HepG2 (cell line): ENCODE results near the gene ANO1. TPM values are rescaled to one million over a fixed set of nuclear protein-coding genes. Genes with fewer than 3 reads are reported as not detected.

Source experiments
- ATAC-seq: fragments of 200-7000 bp; cut with Tn5 transposase; 3 replicates; pipeline ENCODE4 v1.9.1; 2020; ENCODE audit warnings: mild to moderate bottlenecking, moderate library complexity
- BruUV-seq: library from RNA; stranded (reverse); fragments of 400-500 nt; replicated peaks from 2 replicates; lab custom pipeline; 2021; lab: Mats Ljungman, UMichigan
- CTCF ChIA-PET: fragments of 300-600 bp; formaldehyde crosslinking; extraction: SDS; loops from one replicate; lab custom pipeline; 2021; ENCODE audit warnings: low total read pairs, inconsistent platforms, low intra/inter-chr PET ratio; lab: Yijun Ruan, JAX
- POLR2A ChIA-PET: fragments of 350-600 bp; sonication (Branson Sonifier 250); formaldehyde crosslinking; loops from one replicate; lab custom pipeline; 2020; ENCODE audit warnings: antibody characterized with exemption, inconsistent platforms; lab: Yijun Ruan, JAX
- DNase-seq: peaks from one replicate; pipeline ENCODE4 v3.0.0-alpha.2; 2015; ENCODE audit warnings: low spot score
- FAIRE-seq: peaks from 3 replicates; lab custom pipeline; 2011; peaks lifted over from hg19 to GRCh38; lab: Jason Lieb, UNC
- H2AFZ ChIP-seq: one replicate; pipeline ENCODE4 v1.6.1; 2011; ENCODE audit warnings: low read length, inconsistent platforms
- H3K27ac ChIP-seq: fragments of 300-600 bp; 3 replicates; pipeline ENCODE4 v1.8.0; 2011; ENCODE audit warnings: mixed run types, mild to moderate bottlenecking, mixed read lengths, low read length, inconsistent platforms; ENCODE audit not compliant: insufficient read depth; ENCODE audit errors: extremely low read length
- H3K27me3 ChIP-seq, 2 experiments: fragments of 200-600 bp in 1 of 2; 2 replicates in 1 of 2; 3 replicates in 1 of 2; pipeline versions ENCODE4 v1.6.0 to v1.8.0; 2011; ENCODE audit warnings: low read length in 2 of 2, mild to moderate bottlenecking in 2 of 2, moderate library complexity in 2 of 2, inconsistent platforms in 1 of 2; ENCODE audit not compliant: insufficient read depth in 2 of 2, control insufficient read depth in 1 of 2
- H3K36me3 ChIP-seq, 2 experiments: fragments of 200-600 bp in 1 of 2; replicated peaks in 1 of 2; 2 replicates in 1 of 2; 3 replicates in 1 of 2; pipeline versions ENCODE4 v1.5.1 to v1.8.0; 2011; ENCODE audit warnings: low read length in 2 of 2, inconsistent platforms in 1 of 2; ENCODE audit not compliant: insufficient read depth in 2 of 2, control insufficient read depth in 1 of 2
- H3K4me1 ChIP-seq: 2 replicates; pipeline ENCODE4 v1.5.1; 2012; ENCODE audit warnings: low read length, inconsistent platforms; ENCODE audit not compliant: insufficient read depth
- H3K4me2 ChIP-seq: 2 replicates; pipeline ENCODE4 v1.6.0; 2011; ENCODE audit warnings: low read depth, low read length, inconsistent platforms
- H3K4me3 ChIP-seq, 3 experiments: fragments of 200-600 bp in 1 of 3; sonication (generic), shearing (Covaris generic) in 1 of 3; replicated peaks in 1 of 3; 2 replicates each; pipeline ENCODE4 v1.5.1; 2011 to 2016; ENCODE audit warnings: low read length in 3 of 3, inconsistent platforms in 2 of 3, low read depth in 2 of 3, mild to moderate bottlenecking in 2 of 3, control low read depth in 1 of 3, mixed read lengths in 1 of 3; ENCODE audit not compliant: insufficient read depth in 1 of 3
- H3K79me2 ChIP-seq: one replicate; pipeline ENCODE4 v1.6.1; 2011; ENCODE audit warnings: low read length, inconsistent platforms; ENCODE audit not compliant: insufficient read depth
- H3K9ac ChIP-seq: 2 replicates; pipeline ENCODE4 v1.6.0; 2011; ENCODE audit warnings: mild to moderate bottlenecking, low read depth, low read length, inconsistent platforms; ENCODE audit not compliant: insufficient read depth
- H3K9me3 ChIP-seq: 2 replicates; pipeline ENCODE4 v1.5.1; 2012; ENCODE audit warnings: mild to moderate bottlenecking, low read length
- H4K20me1 ChIP-seq: 2 replicates; pipeline ENCODE4 v1.6.0; 2011; ENCODE audit warnings: inconsistent platforms, mild to moderate bottlenecking, low read length, moderate library complexity; ENCODE audit not compliant: insufficient read depth
- BRCA1 ChIP-seq: sonication (generic); formaldehyde crosslinking; IDR thresholded peaks from 2 replicates; pipeline ENCODE4 v1.4.0; 2020; ENCODE audit warnings: missing genetic modification reagents
- HNRNPLL ChIP-seq: fragments of 200-400 bp; formaldehyde crosslinking; IDR thresholded peaks from 2 replicates; pipeline ENCODE4 v1.6.1; 2017; ENCODE audit warnings: mild to moderate bottlenecking, low read depth, low read length; ENCODE audit not compliant: poor library complexity, severe bottlenecking
- MEF2D ChIP-seq: sonication (generic); formaldehyde crosslinking; IDR thresholded peaks from 2 replicates; pipeline ENCODE4 v1.5.1; 2020; ENCODE audit warnings: mild to moderate bottlenecking, missing genetic modification reagents
- PLRG1 ChIP-seq: fragments of 450-650 bp; conservative IDR thresholded peaks from 2 replicates; pipeline ENCODE4 v1.6.1; 2016
- ZNF280D ChIP-seq: sonication (generic); formaldehyde crosslinking; IDR thresholded peaks from 2 replicates; pipeline ENCODE4 v1.5.1; 2020; ENCODE audit warnings: mild to moderate bottlenecking, missing genetic modification reagents
- ZNF563 ChIP-seq: sonication (generic); formaldehyde crosslinking; IDR thresholded peaks from 2 replicates; pipeline ENCODE4 v1.8.0; 2022; ENCODE audit warnings: mild to moderate bottlenecking, moderate library complexity, missing genetic modification reagents
- WGBS: methylation state at CpG from one replicate; pipeline ENCODE4 v1.1.6; 2017; ENCODE audit warnings: low lambda C conversion rate; 5-methylcytosine and 5-hydroxymethylcytosine counted together
- in situ Hi-C: cut with HindIII; loops from 2 replicates; pipeline ENCODE4 v1.10.0; 2017; ENCODE audit warnings: low pct_unique_long_range_greater_than_20kb; ENCODE audit not compliant: extremely low pct_ligation_motif_present
- intact Hi-C: fragments of 100-400 bp; cut with micrococcal nuclease; formaldehyde crosslinking; loops from one replicate; pipeline ENCODE4 v1.10.0; 2022; ENCODE audit not compliant: unreplicated experiment
- polyA plus RNA-seq, 8 experiments: library from polyadenylated mRNA; depleted of rRNA in 3 of 8; stranded (reverse) in 7 of 8; unstranded in 1 of 8; fragments of >200 nt; fragmentation: Illumina TruSeq in 4 of 8; extraction: Trizol in 4 of 8; gene quantifications; 2 replicates each; pipeline versions ENCODE4 v1.2.1 to v1.2.3, GENCODE V29; 2011 to 2016; ENCODE audit warnings: low read depth in 4 of 8, missing spikeins in 1 of 8, mixed read lengths in 1 of 8; ENCODE audit not compliant: insufficient read depth in 1 of 8
- total RNA-seq, 5 experiments: library from RNA; depleted of rRNA; stranded (reverse); fragments of >200 nt; fragmentation: Illumina TruSeq; extraction: Trizol; gene quantifications; 2 replicates each; pipeline ENCODE4 v1.2.3, GENCODE V29; 2016; ENCODE audit warnings: low read depth in 1 of 5

The ANO1 gene
- total and polyA plus RNA-seq, 2 of the 13 experiments (the other 11 are each of a cell fraction or from before 2014, with no cell fraction given) = not detected

GRCh38 chr11:70032470-70032795 is 45.7 kb upstream of the ANO1 start:
- Histone ChIP-seq H3K9ac (no peak overlapping the region), H3K27ac (no peak overlapping the region), H3K9me3 (no peaks in the 10 kb centered on the region), H2AFZ (no peak overlapping the region), H3K4me3 (no peak overlapping the region), H3K27me3 (peaks cover 4 to 53% of the 10 kb centered on the region in 2 experiments), H3K79me2 (no peaks in the 10 kb centered on the region), H3K4me2 (no peak overlapping the region), H3K36me3 (no peaks in the 10 kb centered on the region), H3K4me1 (no peaks in the 10 kb centered on the region), H4K20me1 (no peaks in the 10 kb centered on the region)
- TF ChIP-seq ZNF280D = no peak
- TF ChIP-seq MEF2D (CRISPR knock-in tag) = no peak
- no peak for TF ChIP-seq PLRG1
- TF ChIP-seq BRCA1 (CRISPR knock-in tag) = no peak
- TF ChIP-seq ZNF563 = no peak
- no peak for TF ChIP-seq HNRNPLL
- 29% methylated on average over 6 of the region's 6 CpGs for WGBS
- CTCF ChIA-PET = no interaction called here
- no TSS peak for BruUV-seq
- intact Hi-C loops = no loop called here
- POLR2A ChIA-PET = no interaction called here
- DNase-seq = no peak
- in situ Hi-C loops = no loop called here
- FAIRE-seq = no peak
- no peak for ATAC-seq
